Psoas muscle (tissue), 8 donors: ENCODE measurements around the gene ITGB1. TPM values are rescaled to one million over a fixed set of nuclear protein-coding genes. Genes with fewer than 3 reads are reported as not detected.

ENCODE experiments used
- ATAC-seq, 4 donors: fragments of 200-7000 bp; cut with Tn5 transposase; one replicate each; pipeline ENCODE4 v1.9.1; 2020; ENCODE audit warnings: moderate library complexity in 3 of 4, mild to moderate bottlenecking in 2 of 4
- DNase-seq, 2 donors: peaks; one replicate each; pipeline ENCODE4 v3.0.0-alpha.2; 2020
- H3K27ac ChIP-seq: fragments of 200-600 bp; one replicate; pipeline ENCODE4 v1.8.0; 2022
- H3K27me3 ChIP-seq, 3 donors: fragments of 200-600 bp in 1 of 3; one replicate each; pipeline versions ENCODE4 v1.6.1 to v1.8.0; 2013 to 2022; ENCODE audit warnings: low read length in 2 of 3, mild to moderate bottlenecking in 2 of 3, moderate library complexity in 1 of 3; ENCODE audit not compliant: insufficient read depth in 3 of 3
- H3K36me3 ChIP-seq, 2 donors: fragments of 200-600 bp in 1 of 2; one replicate each; pipeline versions ENCODE4 v1.6.1 to v1.8.0; 2013 to 2022; ENCODE audit warnings: low read depth in 1 of 2, mild to moderate bottlenecking in 1 of 2, moderate library complexity in 1 of 2; ENCODE audit not compliant: insufficient read depth in 1 of 2
- H3K4me1 ChIP-seq: fragments of 200-600 bp; one replicate; pipeline ENCODE4 v1.8.0; 2022
- H3K4me3 ChIP-seq: fragments of 200-600 bp; one replicate; pipeline ENCODE4 v1.8.0; 2022; ENCODE audit warnings: mild to moderate bottlenecking
- H3K9me3 ChIP-seq: fragments of 200-600 bp; one replicate; pipeline ENCODE4 v1.8.0; 2022
- CTCF ChIP-seq: fragments of 200-600 bp; IDR thresholded peaks from one replicate; pipeline ENCODE4 v1.8.0; 2022; ENCODE audit warnings: antibody characterized with exemption
- WGBS, 3 donors: extraction: QIAGEN DNeasy Blood & Tissue Kit; methylation state at CpG; one replicate each; pipeline versions ENCODE4 v1.1.6 to v1.1.7; 2013; 5-methylcytosine and 5-hydroxymethylcytosine counted together
- intact Hi-C, 2 donors: fragments of 100-400 bp; cut with DNase I; formaldehyde crosslinking; loops; one replicate each; pipeline versions ENCODE4 v1.11.0 to v1.14.2; 2022
- polyA plus RNA-seq, 3 donors: library from polyadenylated mRNA; stranded (reverse); fragments of 200-250 nt; gene quantifications; one replicate each; pipeline ENCODE4 v1.2.3, GENCODE V29; 2013
- total RNA-seq, 4 donors: library from RNA; stranded (reverse); fragmentation: NEBNext Ultra II Directional in 2 of 4; extraction: Animal tissue kit (Norgen Biotek cat#: 25700) in 2 of 4; gene quantifications; one replicate each; pipeline versions ENCODE4 v1.2.1 to v1.2.4, GENCODE V29; 2021 to 2023
- donor health status: healthy with polysubstance abuse.
- donor health status: DM: no; HTN: no; CAD: no; lungs with moderate emphysema.
- donor health status: Bipolar disorder and iron deficiency.
- donor health status: healthy.
- donor health status: DM: yes; HTN: yes; CAD: no.
- donor health status: DM: no; HTN: no; CAD: no.
- donor health status: DM: no; HTN: no; CAD: no.
- donor health status: DM: yes; HTN: yes; CAD: no.

Gene ITGB1
- total and polyA plus RNA-seq, 7 donors, result 215 to 569 (median 255) TPM

DNA sequence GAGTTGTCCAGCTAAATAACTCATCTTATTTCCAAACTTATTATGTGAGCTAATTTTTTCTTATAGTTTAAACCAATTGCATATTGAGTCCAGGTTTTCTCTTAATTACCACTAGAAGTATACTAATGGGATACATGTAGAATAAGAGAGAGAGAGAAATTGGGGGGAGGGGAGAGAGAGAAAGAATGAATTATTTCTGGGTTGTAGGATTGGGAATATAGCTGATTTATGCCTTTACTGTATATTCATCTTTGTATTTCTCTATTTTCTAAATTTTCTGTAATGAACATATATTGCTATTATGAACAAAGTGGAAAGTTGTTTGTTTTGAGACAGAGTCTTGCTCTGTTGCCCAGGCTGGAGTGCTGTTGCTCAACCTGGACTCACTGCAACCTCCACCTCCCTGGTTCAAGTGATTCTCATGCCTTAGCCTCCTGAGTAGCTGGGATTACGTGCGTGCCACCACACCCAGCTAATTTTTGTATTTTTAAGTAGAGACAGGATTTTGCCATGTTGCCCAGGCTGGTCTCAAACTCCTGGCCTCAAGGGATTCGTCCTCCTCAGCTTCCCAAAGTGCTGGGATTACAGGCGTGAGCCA, 26.1 kb upstream of the ITGB1 start:
- intact Hi-C loops, result no loop called here
- DNase-seq, result no peak

DNA sequence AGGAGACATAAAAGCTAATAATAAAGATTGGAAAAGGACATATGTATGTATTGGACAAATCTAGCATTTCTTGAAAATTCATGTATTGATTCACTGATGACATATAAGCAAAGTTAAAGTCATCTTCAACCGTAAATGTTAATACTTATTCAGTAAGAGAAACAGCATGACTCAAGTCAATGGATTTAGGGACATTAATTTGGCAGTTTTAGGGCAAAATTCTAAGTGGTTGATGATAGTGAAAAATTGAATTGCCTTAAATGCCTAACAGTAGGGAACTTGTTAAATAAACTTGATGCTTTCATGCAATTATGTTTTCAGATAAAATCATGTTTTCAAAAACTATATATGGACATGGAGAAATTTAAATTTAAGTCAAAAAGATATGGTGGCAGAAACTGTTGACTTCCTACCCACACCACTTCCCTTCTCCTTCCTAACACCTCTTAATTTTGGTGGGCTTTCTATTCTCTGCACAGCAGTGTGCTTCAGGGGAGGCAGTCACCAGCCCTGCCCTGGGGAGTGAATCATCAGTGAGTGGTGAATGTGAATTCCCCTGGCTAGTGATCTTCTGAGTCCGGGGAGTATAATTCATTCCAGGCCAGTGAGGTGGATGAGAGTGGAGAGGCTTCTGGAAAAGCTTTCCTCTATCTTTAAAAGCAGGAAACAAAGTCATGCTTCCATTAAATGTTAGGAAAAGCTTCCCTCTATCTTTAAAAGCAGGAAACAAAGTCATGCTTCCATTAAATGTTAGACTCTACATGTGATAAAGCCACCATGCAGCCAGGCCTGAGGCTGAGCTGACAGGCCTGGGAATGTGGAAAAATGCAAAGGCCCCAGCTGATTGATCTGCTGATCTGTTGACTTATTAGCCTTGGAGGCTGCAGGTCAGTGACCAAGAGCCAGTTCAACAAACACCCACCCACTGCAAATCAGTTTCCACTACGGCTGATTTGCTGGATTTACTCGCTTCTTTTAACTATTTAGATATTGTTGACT, 25.2 kb upstream of the ITGB1 start:
- intact Hi-C loops, result no loop called here
- H3K27ac ChIP-seq, result peak overlapping the region; percentile 51
- TF ChIP-seq CTCF, result no peak
- no peaks in the 10 kb centered on the region for H3K9me3 ChIP-seq
- H3K36me3 ChIP-seq, result no peaks in the 10 kb centered on the region
- H3K27me3 ChIP-seq, result no peaks in the 10 kb centered on the region
- WGBS, 3 donors, result 72 to 79% (median 74%) methylated on average over 4 of the region's 4 CpGs
- no peak overlapping the region for H3K4me3 ChIP-seq
- peaks cover 8% of the 10 kb centered on the region for H3K4me1 ChIP-seq
- no peak for ATAC-seq
- DNase-seq, result no peak

More for the DNA sequence above, 26.1 kb upstream of the ITGB1 start:
- H3K27ac ChIP-seq, result no peak overlapping the region
- TF ChIP-seq CTCF, result no peak
- WGBS, 3 donors, result 95 to 98% (median 95%) methylated on average over 4 of the region's 4 CpGs
- H3K36me3 ChIP-seq, result no peaks in the 10 kb centered on the region
- no peak for ATAC-seq
- no peak overlapping the region for H3K4me3 ChIP-seq
- H3K9me3 ChIP-seq, result no peaks in the 10 kb centered on the region
- H3K27me3 ChIP-seq, result no peaks in the 10 kb centered on the region
- peaks cover 8% of the 10 kb centered on the region for H3K4me1 ChIP-seq

GRCh38 chr10:32982293-32982709, 24.3 kb upstream of the ITGB1 start:
- Histone ChIP-seq H3K27ac (peak overlapping the region; percentile 51), H3K9me3 (no peaks in the 10 kb centered on the region)
- 85 to 91% (median 88%) methylated on average over 9 of the region's 9 CpGs for WGBS, 3 donors

DNA sequence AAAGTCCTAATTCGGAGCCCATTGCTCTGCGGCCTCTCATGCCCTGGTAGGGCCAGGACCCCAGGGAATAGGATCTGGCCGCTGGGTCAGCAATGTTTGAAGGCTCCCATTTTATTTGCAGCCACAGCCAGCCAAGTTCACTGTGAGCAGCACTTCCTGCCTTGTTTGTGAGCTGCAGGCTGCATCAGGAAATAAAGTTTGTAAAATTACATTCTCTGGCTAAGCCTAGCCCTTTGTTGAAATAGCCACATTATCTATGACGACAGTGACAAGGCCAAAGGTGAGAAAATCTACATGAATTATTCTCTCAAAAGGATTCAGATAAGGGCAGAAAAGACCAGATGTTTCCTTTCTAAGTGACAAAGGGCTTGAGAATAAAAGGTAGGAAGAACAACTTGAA, 23.7 kb upstream of the ITGB1 start:
- peak in 1 of 2 donors; percentile 58 for DNase-seq

More at GRCh38 chr10:32982293-32982709, 24.3 kb upstream of the ITGB1 start:
- DNase-seq, result no peak
- Histone ChIP-seq H3K4me1 (peaks cover 8% of the 10 kb centered on the region), H3K36me3 (no peaks in the 10 kb centered on the region), H3K27me3 (no peaks in the 10 kb centered on the region), H3K4me3 (no peak overlapping the region)
- intact Hi-C loops, result no loop called here
- ATAC-seq, result no peak
- TF ChIP-seq CTCF, result no peak

More for the DNA sequence above, 23.7 kb upstream of the ITGB1 start:
- intact Hi-C loops, result loop anchor here in 1 of 2 donors (2.0 kb wide), 1 partner anchor 23 kb away; the partner anchor contains the start of gene ITGB1
- Histone ChIP-seq H3K27me3 (no peaks in the 10 kb centered on the region), H3K27ac (peak overlapping the region; percentile 91), H3K4me1 (peaks cover 8% of the 10 kb centered on the region), H3K36me3 (no peaks in the 10 kb centered on the region), H3K9me3 (no peaks in the 10 kb centered on the region), H3K4me3 (no peak overlapping the region)
- WGBS, 3 donors, result 58 to 61% (median 61%) methylated on average over 4 of the region's 4 CpGs
- no peak for ATAC-seq
- no peak for TF ChIP-seq CTCF
